Erythroblast (primary cell): ENCODE data around the gene TENT5C.

Experiments used
- DNase-seq, 2 experiments: peaks; one replicate each; lab custom pipeline; 2025; lab: John Stamatoyannopoulos, UW
- GATA1 ChIP-seq: IDR thresholded peaks from 2 replicates; pipeline ENCODE4 v1.6.1; 2011; ENCODE audit warnings: low read depth, mild to moderate bottlenecking, control low read depth, low read length, moderate library complexity
- POLR2A ChIP-seq: IDR thresholded peaks from 2 replicates; pipeline ENCODE4 v1.6.1; 2011; ENCODE audit warnings: mild to moderate bottlenecking, low read length

TENT5C gene

DNA sequence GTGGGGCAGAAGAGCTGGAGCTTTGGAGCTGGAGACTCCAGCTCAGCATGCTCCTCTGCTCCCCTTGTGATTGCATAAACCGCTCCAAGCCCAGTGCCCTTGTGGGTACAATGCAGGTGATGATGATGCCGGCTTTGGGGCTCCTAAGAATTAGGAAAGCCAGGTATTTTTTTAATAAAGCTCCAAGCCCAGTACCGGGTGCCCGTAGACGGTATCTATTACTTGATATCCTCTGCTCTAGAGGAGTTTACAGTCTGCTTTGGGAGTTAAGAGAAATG is 27.2 kb downstream of the TENT5C start:
- TF ChIP-seq GATA1 (no peak), POLR2A (no peak)
- no peak for DNase-seq

- no peak for DNase-seq
- no peak for TF ChIP-seq POLR2A
- TF ChIP-seq GATA1: no peak
Measured at GRCh38 chr1:117633423-117633822, 27.6 kb downstream of the TENT5C start.

DNA sequence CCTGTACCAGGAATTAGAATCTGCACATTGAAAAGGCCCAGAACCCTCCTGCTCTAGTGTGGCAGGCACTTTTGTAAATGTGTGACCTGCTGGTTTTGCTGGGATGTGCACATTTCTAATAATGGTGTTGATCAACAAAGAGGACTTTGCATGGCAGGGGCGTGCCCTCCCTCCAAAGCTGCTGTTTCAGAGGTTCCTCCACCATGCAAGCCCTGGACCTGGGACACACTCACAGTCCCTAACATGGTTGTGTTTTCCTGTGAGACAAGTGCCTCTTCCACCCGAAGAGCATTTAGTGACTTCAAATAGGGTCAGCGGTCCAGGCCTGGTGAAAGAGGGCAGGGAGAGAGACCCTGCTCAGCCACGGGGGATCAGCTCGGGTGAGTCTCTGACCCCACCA is 28.1 kb downstream of the TENT5C start:
- TF ChIP-seq GATA1: no peak
- TF ChIP-seq POLR2A: no peak
- DNase-seq: no peak

GRCh38 chr1:117634631-117635030 is 28.8 kb downstream of the TENT5C start:
- TF ChIP-seq GATA1 (no peak), POLR2A (no peak)

GRCh38 chr1:117635805-117636204 is 30.0 kb downstream of the TENT5C start:
- DNase-seq: no peak
- TF ChIP-seq POLR2A (no peak), GATA1 (no peak)

More at GRCh38 chr1:117634631-117635030, 28.8 kb downstream of the TENT5C start:
- DNase-seq: no peak

- DNase-seq: no peak
- TF ChIP-seq POLR2A (no peak), GATA1 (no peak)
Measured at GRCh38 chr1:117636637-117637425, 31.0 kb downstream of the TENT5C start.

DNA sequence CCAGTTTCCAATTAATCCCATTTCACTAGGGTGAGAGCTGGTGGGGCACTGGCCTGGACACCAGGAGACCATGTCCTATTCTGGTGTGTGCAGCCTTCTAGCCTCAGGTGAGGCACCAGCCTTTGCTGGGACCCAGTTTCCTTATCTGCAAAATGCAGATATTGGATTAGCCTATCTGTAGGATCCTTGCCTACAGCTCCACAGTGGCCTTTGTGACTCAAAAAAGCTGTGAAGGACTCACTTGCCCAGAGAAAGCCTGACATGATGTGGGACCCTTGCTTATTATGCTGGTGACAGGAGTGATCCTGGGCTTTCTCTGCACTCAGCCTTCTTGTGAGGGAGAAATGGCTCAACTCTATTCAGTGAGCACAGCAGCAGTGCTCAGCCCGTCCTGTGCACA is 32.3 kb downstream of the TENT5C start:
- TF ChIP-seq GATA1 (no peak), POLR2A (no peak)
- DNase-seq: peak; percentile 57 to 76

DNA sequence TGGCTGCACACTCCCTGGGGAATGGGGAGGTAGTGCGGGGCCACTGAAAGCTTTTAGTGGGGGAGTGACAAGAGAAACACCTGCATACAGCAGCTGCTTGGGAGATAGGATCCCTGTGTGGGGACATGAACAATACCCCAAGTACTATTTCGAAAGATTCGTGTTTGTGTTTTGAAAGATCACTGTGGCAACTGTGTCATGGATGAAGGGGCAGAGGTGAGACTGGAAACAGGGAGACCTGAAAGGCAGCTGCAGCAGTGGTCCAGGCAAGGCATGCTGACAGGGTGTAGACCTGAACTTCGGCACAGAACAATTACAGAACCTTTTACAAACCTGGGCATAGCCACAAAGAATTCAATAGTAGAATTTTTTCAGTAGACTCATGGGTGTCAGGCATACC is 32.9 kb downstream of the TENT5C start:
- DNase-seq: peak; percentile 33 to 35
- TF ChIP-seq GATA1 (no peak), POLR2A (no peak)

DNA sequence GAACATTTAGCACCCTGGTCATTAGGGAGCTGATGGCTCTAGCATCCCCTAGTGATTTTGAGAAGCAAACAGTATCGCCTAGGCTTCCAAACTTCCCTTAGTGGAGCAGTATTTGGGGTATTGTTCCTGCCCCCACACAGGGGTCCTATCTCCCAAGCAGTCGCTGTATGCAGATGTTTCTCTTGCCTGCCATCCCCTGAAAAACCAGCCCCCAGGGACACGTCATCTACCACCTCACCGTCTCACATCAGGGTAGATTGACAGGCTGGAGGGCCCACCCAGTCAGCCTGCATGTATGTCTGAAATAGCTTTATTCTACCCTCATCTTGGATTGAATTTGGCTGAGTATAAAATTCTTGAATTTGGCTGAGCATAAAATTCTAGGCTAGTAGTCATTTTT is 33.9 kb downstream of the TENT5C start:
- TF ChIP-seq POLR2A: no peak
- no peak for TF ChIP-seq GATA1

DNA sequence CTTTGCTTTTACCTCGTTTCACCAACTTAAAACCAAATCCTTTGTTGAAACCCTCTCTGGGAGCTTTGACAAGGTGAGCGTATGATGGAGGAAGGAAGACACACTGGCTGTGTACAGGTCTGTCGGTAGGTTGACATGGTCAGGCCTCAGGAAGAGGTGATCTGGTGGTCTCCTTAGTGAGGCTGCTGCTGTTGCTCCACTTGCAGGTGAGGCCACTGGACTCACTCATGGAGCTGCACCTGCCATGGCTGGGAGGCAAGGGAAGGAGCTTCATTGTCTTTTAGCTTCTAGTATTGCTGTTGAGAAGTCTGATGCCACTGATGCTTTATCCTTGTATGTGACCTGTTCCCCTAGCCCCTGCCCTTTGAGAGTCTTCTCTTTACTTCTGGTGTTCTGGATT is 35.7 kb downstream of the TENT5C start:
- no peak for DNase-seq

More for the DNA sequence above, 33.9 kb downstream of the TENT5C start:
- no peak for DNase-seq

GRCh38 chr1:117642963-117643362 is 37.1 kb downstream of the TENT5C start:
- TF ChIP-seq GATA1 (no peak), POLR2A (no peak)
- DNase-seq: no peak

More for the DNA sequence above, 35.7 kb downstream of the TENT5C start:
- TF ChIP-seq GATA1: no peak
- no peak for TF ChIP-seq POLR2A

DNA sequence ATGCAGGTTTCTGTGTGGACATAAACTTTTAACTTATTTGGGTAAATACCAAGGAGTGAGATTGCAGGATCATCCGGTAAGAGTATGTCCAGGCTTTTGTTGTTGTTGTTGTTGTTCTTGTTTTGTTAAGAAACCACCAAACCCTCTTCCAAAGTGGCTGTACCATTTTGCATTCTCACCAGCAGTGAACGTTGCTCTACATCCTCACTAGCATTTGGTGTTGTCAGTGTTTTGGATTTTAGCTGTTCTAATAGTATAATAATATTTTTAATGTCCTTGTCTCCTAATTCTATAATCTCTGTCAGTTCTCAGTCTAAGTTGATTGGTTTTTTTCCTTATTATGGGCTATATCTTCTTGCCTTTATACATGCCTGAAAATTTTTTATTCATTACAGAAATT is 37.8 kb downstream of the TENT5C start:
- TF ChIP-seq GATA1 (no peak), POLR2A (no peak)
- DNase-seq: no peak

- peak; percentile 85 to 89 for DNase-seq
- TF ChIP-seq POLR2A: no peak
- peak; percentile 7 for TF ChIP-seq GATA1
Measured at GRCh38 chr1:117644696-117645311, 39.0 kb downstream of the TENT5C start.

- TF ChIP-seq POLR2A: no peak
- no peak for TF ChIP-seq GATA1
- DNase-seq: peak; percentile 76 to 81
Measured at GRCh38 chr1:117645343-117645742, 39.5 kb downstream of the TENT5C start.

DNA sequence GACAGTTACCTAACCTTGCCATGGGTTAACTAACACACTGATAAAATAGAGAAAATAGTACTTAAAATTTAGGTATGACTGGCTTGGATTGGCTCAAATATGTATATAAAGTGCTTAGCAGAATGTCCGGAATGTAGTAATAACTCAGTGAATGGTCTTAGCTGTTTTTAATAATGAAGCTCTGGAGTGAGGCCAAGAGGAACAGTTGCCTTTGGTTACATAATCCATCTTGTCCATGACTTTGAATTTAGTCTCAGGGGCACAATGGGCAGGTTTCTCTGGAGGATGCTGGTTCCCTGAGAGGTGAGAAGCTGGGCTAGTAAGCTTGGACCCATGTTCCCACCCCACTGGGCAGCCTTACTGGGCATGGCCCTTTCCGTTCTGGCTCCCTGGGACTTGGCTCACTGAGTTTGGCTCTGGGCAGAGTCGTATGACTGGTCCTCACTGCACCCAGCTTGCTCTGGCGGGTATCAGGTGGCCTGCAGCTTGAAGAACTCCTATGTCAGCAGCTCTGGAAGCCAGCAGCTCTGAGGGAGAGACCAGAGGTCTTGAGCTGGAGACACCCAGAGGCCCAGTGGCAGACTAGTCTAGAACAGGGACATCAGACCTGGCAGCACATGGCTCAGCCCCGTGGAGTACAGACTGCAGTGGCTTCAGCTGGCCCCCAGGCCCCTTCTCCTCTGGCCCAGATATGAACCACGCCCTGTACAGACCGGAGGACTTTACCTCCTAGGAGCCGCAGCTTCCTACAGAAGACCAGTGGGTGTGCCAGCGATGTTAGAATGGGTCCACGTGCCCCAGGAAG is 40.4 kb downstream of the TENT5C start:
- no peak for TF ChIP-seq POLR2A
- no peak for TF ChIP-seq GATA1
- peak; percentile 78 to 87 for DNase-seq
